SK-N-SH (cell line): ENCODE data around the gene CRTC1. TPM values are rescaled to one million over a fixed set of nuclear protein-coding genes. Genes with fewer than 3 reads are reported as not detected.

Source experiments
- CTCF ChIA-PET: fragments of 300-600, 350-600 bp; formaldehyde crosslinking; extraction: SDS; loops from one replicate; lab custom pipeline; 2021; lab: Yijun Ruan, JAX
- POLR2A ChIA-PET: fragments of 350-600 bp; sonication (Branson Sonifier 250); formaldehyde crosslinking; extraction: SDS; loops from one replicate; lab custom pipeline; 2020; ENCODE audit warnings: antibody characterized with exemption, inconsistent platforms; lab: Yijun Ruan, JAX
- DNase-seq: peaks from one replicate; pipeline ENCODE4 v3.0.0; 2012
- H2AFZ ChIP-seq: fragments of 200-600 bp; sonication (generic); 2 replicates; pipeline ENCODE4 v1.8.1; 2016; ENCODE audit warnings: antibody characterized with exemption, mild to moderate bottlenecking, low read depth
- H3F3A ChIP-seq: fragments of 200-600 bp; sonication (generic); replicated peaks from 2 replicates; pipeline ENCODE3; 2016; ENCODE audit warnings: antibody characterized with exemption, mild to moderate bottlenecking; ENCODE audit not compliant: insufficient read depth
- H3K27ac ChIP-seq, 2 experiments: fragments of 200-500 bp in 1 of 2; fragments of 200-600 bp in 1 of 2; sonication (Bioruptor generic) in 1 of 2; sonication (generic), shearing (Covaris generic) in 1 of 2; 2 replicates each; pipeline versions ENCODE4 v1.5.1 to v1.6.1; 2014 to 2016; ENCODE audit warnings: low read depth in 2 of 2, inconsistent platforms in 1 of 2, low read length in 1 of 2, mild to moderate bottlenecking in 1 of 2, mixed read lengths in 1 of 2
- H3K27me3 ChIP-seq: fragments of 200-600 bp; sonication (generic), shearing (Covaris generic); 2 replicates; pipeline ENCODE4 v1.6.1; 2016; ENCODE audit warnings: mixed run types; ENCODE audit not compliant: insufficient read depth
- H3K36me3 ChIP-seq, 2 experiments: fragments of 200-500 bp in 1 of 2; fragments of 200-600 bp in 1 of 2; sonication (Bioruptor generic) in 1 of 2; sonication (generic) in 1 of 2; replicated peaks in 1 of 2; 2 replicates each; pipeline versions ENCODE3 to v1.5.1; 2014 to 2016; ENCODE audit warnings: low read length in 1 of 2, mild to moderate bottlenecking in 1 of 2; ENCODE audit not compliant: insufficient read depth in 2 of 2, control insufficient read depth in 1 of 2
- H3K4me1 ChIP-seq, 2 experiments: fragments of 200-500 bp in 1 of 2; fragments of 200-600 bp in 1 of 2; sonication (Bioruptor generic) in 1 of 2; sonication (generic), shearing (Covaris generic) in 1 of 2; 2 replicates each; pipeline versions ENCODE4 v1.5.1 to v1.6.1; 2014 to 2016; ENCODE audit warnings: low read depth in 1 of 2, low read length in 1 of 2, mixed run types in 1 of 2; ENCODE audit not compliant: insufficient read depth in 2 of 2, control insufficient read depth in 1 of 2
- H3K4me2 ChIP-seq: fragments of 200-600 bp; sonication (generic), shearing (Covaris generic); 2 replicates; pipeline ENCODE4 v1.6.1; 2017; ENCODE audit warnings: mixed run types
- H3K4me3 ChIP-seq, 2 experiments: fragments of 200-500 bp in 1 of 2; fragments of 200-600 bp in 1 of 2; sonication (Bioruptor generic) in 1 of 2; sonication (generic), shearing (Covaris generic) in 1 of 2; 2 replicates each; pipeline versions ENCODE4 v1.5.1 to v1.8.1; 2014 to 2016; ENCODE audit warnings: low read depth in 2 of 2, inconsistent platforms in 1 of 2, low read length in 1 of 2, mild to moderate bottlenecking in 1 of 2, mixed read lengths in 1 of 2, moderate library complexity in 1 of 2
- H3K79me2 ChIP-seq: fragments of 200-600 bp; sonication (generic); 2 replicates; pipeline ENCODE4 v1.8.1; 2017; ENCODE audit warnings: mild to moderate bottlenecking; ENCODE audit not compliant: insufficient read depth
- H3K9ac ChIP-seq: fragments of 200-600 bp; sonication (generic); 2 replicates; pipeline ENCODE4 v1.6.1; 2017; ENCODE audit warnings: mixed run types
- H3K9me2 ChIP-seq: fragments of 200-600 bp; sonication (generic); 2 replicates; pipeline ENCODE4 v1.6.1; 2017; ENCODE audit warnings: mixed run types
- H3K9me3 ChIP-seq: fragments of 200-600 bp; sonication (generic); 2 replicates; pipeline ENCODE4 v1.6.1; 2017; ENCODE audit warnings: mixed run types, mild to moderate bottlenecking, moderate library complexity
- H4K20me1 ChIP-seq: fragments of 200-600 bp; sonication (generic); 2 replicates; pipeline ENCODE4 v1.6.1; 2017; ENCODE audit warnings: mild to moderate bottlenecking, mixed run types; ENCODE audit not compliant: insufficient read depth
- EP300 ChIP-seq, 2 experiments: IDR thresholded peaks; 2 replicates each; pipeline versions ENCODE4 v1.4.0 to v1.6.1; 2012; ENCODE audit warnings: borderline replicate concordance in 1 of 2, low read depth in 1 of 2, low read length in 1 of 2
- EZH2phosphoT487 ChIP-seq: fragments of 200-600 bp; sonication (generic); IDR thresholded peaks from 2 replicates; pipeline ENCODE4 v1.6.1; 2017; ENCODE audit warnings: low read depth, mixed run types, mild to moderate bottlenecking, antibody characterized with exemption, moderate library complexity, borderline replicate concordance
- GABPA ChIP-seq: IDR thresholded peaks from 2 replicates; pipeline ENCODE4 v1.4.0; 2012; ENCODE audit warnings: low read depth, mild to moderate bottlenecking
- GATA2 ChIP-seq: sonication (generic); formaldehyde crosslinking; IDR thresholded peaks from 2 replicates; pipeline ENCODE4 v1.5.0; 2020; ENCODE audit warnings: mild to moderate bottlenecking, missing genetic modification reagents
- IRF3 ChIP-seq: fragments of 150-350 bp; IDR thresholded peaks from 2 replicates; pipeline ENCODE4 v1.6.1; 2016; ENCODE audit warnings: mild to moderate bottlenecking, low read depth, low read length
- MAX ChIP-seq: IDR thresholded peaks from 2 replicates; pipeline ENCODE4 v1.4.0; 2012; ENCODE audit warnings: low read depth
- NFIC ChIP-seq: IDR thresholded peaks from 2 replicates; pipeline ENCODE4 v1.4.0; 2012; ENCODE audit warnings: borderline replicate concordance
- NRF1 ChIP-seq: IDR thresholded peaks from 2 replicates; pipeline ENCODE4 v1.6.1; 2012; ENCODE audit warnings: low read depth, mild to moderate bottlenecking, low read length
- PBX3 ChIP-seq: IDR thresholded peaks from 2 replicates; pipeline ENCODE4; 2012
- RAD21 ChIP-seq: IDR thresholded peaks from 2 replicates; pipeline ENCODE4 v1.6.1; 2012; ENCODE audit warnings: mild to moderate bottlenecking, low read length
- RXRA ChIP-seq: IDR thresholded peaks from 2 replicates; pipeline ENCODE4 v1.4.0; 2012; ENCODE audit warnings: low read depth, mild to moderate bottlenecking, borderline replicate concordance
- SMC3 ChIP-seq: IDR thresholded peaks from 2 replicates; pipeline ENCODE4 v1.6.1; 2012; ENCODE audit warnings: low read depth, low read length, improper control_type of control experiment
- USF1 ChIP-seq: IDR thresholded peaks from 2 replicates; pipeline ENCODE4 v1.4.0; 2012; ENCODE audit warnings: low read depth, borderline replicate concordance
- YY1 ChIP-seq: IDR thresholded peaks from 2 replicates; pipeline ENCODE4 v1.4.0; 2012; ENCODE audit warnings: low read depth, mild to moderate bottlenecking
- WGBS: methylation state at CpG from one replicate; pipeline ENCODE4 v1.1.6; 2017; ENCODE audit warnings: low lambda C conversion rate; 5-methylcytosine and 5-hydroxymethylcytosine counted together
- polyA plus RNA-seq, 3 experiments: library from polyadenylated mRNA; depleted of rRNA; stranded (reverse); fragments of >200 nt; gene quantifications; 2 replicates each; pipeline ENCODE4 v1.2.3, GENCODE V29; 2012

CRTC1 gene
- polyA plus RNA-seq, 1 of the 3 experiments (the other 2 are of a cell fraction), result 5.0 TPM

- 96% methylated on average over 10 of the region's 14 CpGs for WGBS
These were observed 58.8 kb downstream of the CRTC1 start for GRCh38 chr19:18742324-18742723.

More at GRCh38 chr19:18742324-18742723, 58.8 kb downstream of the CRTC1 start:
- Histone ChIP-seq H3K4me3 (no peak overlapping the region), H2AFZ (no peak overlapping the region), H3K9me2 (no peaks in the 10 kb centered on the region), H3K4me1 (peaks cover 0 to 68% of the 10 kb centered on the region in 2 experiments; a peak in 1 of 4 replicates), H3K27me3 (no peaks in the 10 kb centered on the region), H3K9ac (no peak overlapping the region), H3K9me3 (no peaks in the 10 kb centered on the region), H4K20me1 (0 out of 2 replicates have a peak, but pooled peaks cover 2% of the 10 kb centered on the region), H3K27ac (peak overlapping the region in 1 of 2 experiments; percentile 96; a peak in 2 of 4 replicates), H3K4me2 (no peak overlapping the region), H3F3A (no peaks in the 10 kb centered on the region), H3K79me2 (no peaks in the 10 kb centered on the region), H3K36me3 (no peaks in the 10 kb centered on the region)
- TF ChIP-seq MAX (no peak), PBX3 (no peak), YY1 (no peak), EP300 (IDR thresholded peaks at IDR 0.05; ENCODE audit: borderline replicate concordance in 1 of 2, low read depth in 1 of 2, low read length in 1 of 2) (no peak), NFIC (no peak), NRF1 (no peak), IRF3 (no peak), EZH2phosphoT487 (no peak), RXRA (no peak), GATA2 (no peak), GABPA (no peak), SMC3 (no peak), USF1 (no peak), RAD21 (no peak)
- DNase-seq, result no peak
- ChIA-PET CTCF (interaction anchor here (0.6 to 5.7 kb wide), 8 partner anchors 9 to 274 kb away, joined by 3 to 24 read pairs (median 4); no protein-coding TSS in a partner anchor), POLR2A (interaction anchor here (1.7 kb wide), 1 partner anchor 153 kb away, joined by 5 read pairs; the partner anchor contains the start of gene REX1BD)
